Erythroblast (primary cell): Measurements from ENCODE around the gene CENPE.

Experiments used
- DNase-seq, 2 experiments: peaks; one replicate each; lab custom pipeline; 2025; lab: John Stamatoyannopoulos, UW
- GATA1 ChIP-seq: IDR thresholded peaks from 2 replicates; pipeline ENCODE4 v1.6.1; 2011; ENCODE audit warnings: low read depth, mild to moderate bottlenecking, control low read depth, low read length, moderate library complexity
- POLR2A ChIP-seq: IDR thresholded peaks from 2 replicates; pipeline ENCODE4 v1.6.1; 2011; ENCODE audit warnings: mild to moderate bottlenecking, low read length

CENPE gene

DNA sequence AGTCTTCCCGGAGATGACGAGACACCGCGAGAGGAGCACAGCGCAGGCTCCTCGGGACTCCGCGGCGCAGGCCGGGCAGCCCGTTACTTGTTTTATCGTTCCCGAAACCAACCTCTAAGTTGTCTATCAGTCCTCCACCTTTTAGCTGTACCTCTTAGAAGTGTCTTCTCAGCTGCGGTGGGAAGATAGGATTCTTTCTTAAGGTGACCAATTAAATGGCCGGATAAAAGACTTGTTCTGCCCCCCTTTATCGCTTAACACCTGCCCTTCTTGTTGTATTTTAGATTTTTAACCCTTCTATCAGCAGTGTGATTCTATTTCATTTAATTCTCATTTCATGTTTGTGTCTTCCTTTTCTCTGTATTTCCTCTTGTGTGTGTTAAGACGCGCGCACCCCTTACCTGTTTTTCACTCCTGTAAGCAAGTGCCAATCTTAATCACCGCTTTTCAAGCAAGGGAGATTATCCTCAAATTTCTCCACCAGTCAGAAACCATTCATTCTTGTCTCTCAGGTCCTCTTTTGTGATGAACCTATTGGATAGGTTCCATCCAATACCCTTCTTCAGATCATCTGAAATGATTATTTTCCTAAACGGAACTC, 121.3 kb downstream of the CENPE start, which contains the start of gene SLC9B2:
SLC9B2 (minus strand) TSS at position 15 of the 601 bp plus-strand sequence. CDS start 9,211 bp downstream, outside the sequence.
- DNase-seq = peak in 1 of 2 experiments; percentile 79
- TF ChIP-seq GATA1 (no peak), POLR2A (peak; percentile 32)

- TF ChIP-seq GATA1 (no peak), POLR2A (peak; percentile 81)
- DNase-seq = peak; percentile 87 to 89
Measured at GRCh38 chr4:103075894-103076746, 122.0 kb downstream of the CENPE start.

DNA sequence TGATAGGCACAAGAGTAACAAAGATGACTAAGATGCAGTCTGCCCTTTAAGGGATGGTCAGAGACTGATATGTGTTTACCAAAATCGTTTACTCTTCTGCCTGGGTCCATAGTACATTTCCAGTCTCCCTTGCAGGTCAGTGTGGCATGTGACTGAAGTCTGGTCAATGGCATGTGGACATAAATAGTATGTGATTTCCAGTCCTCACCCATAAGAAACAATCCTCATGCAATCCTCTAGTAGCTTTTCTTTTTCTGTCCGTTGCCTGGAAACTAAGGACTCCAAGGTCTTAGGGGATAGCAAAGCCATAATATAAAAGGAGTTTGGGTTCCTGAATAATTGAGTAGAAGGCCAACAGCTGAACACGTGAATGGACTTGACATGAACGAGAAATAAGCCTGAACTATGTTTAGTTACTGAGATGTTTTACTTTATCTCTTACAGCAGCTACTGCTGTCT, 122.7 kb downstream of the CENPE start:
- peak; percentile 35 to 50 for DNase-seq

DNA sequence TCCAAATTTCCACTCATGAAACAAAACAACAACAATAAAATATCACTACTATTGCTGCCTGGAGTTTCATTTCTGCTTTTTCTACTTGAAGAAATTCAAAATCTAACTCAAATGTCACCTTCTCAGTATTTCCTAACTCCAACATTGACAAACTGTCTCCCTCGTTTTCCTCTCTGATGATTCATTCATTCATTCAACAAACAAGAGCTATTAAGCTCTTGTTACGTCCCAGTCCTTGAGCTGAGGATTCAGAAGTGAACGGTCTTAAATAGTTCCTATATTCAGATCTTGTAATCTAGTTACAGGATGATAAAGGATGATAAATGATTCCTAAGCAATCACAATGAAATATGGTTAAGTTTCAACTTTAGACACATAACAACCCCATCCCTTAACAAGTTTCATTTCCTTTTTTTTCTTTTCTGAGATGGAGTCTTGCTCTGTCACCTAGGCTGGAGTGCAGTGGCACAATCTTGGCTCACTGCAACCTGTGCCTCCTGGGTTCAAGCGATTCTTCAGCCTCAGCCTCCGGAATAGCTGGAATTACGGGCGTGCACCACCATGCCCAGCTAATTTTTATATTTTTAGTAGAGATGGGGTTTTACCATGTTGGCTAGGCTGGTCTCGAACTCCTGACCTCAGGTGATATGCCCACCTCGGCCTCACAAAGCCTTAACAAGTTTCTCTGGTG, 123.3 kb downstream of the CENPE start:
- TF ChIP-seq GATA1 (no peak), POLR2A (no peak)
- peak in 1 of 2 experiments; percentile 7 for DNase-seq

More for the DNA sequence above, 122.7 kb downstream of the CENPE start:
- no peak for TF ChIP-seq GATA1
- no peak for TF ChIP-seq POLR2A

GRCh38 chr4:103073792-103074438, 124.2 kb downstream of the CENPE start:
- no peak for DNase-seq
- TF ChIP-seq GATA1 = no peak
- TF ChIP-seq POLR2A = no peak

- no peak for DNase-seq
- TF ChIP-seq GATA1 = no peak
- no peak for TF ChIP-seq POLR2A
Measured at GRCh38 chr4:103067841-103068547, 130.1 kb downstream of the CENPE start.

DNA sequence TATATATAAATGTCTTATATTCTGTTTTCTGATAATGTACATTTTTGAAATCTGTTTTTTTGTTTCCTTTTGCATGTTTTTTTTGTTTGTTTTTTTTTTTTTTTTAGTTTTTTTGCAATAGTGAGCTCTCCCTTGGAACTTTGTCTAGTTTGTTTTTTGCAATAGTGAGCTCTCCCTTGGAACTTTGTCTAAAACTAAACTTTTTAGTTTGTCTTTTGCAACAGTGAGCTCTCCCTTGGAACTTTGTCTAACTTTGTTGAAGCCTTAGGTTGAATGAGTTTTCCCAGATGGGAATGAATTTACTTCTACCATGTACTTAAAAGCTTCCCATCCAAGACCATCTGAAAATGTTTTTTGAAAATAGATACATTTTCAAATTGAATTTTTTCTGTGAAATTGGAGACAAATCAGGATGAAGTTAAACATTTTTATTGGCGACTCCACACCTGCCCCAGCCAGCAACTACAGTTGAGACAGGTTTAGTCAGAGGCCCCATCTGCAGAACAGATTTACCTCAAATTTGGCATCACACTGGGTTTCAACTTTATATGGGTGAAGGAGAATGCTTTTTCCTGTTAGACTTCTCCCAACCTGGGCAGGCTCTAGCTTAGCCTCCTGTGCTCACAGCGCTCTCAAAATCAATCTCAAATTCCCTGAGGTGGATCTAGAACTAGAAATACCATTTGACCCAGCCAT, 137.5 kb downstream of the CENPE start:
- TF ChIP-seq GATA1 (no peak), POLR2A (no peak)
- no peak for DNase-seq
